ENCODE measurements around the gene SNX13.

SNX13 gene

DNA sequence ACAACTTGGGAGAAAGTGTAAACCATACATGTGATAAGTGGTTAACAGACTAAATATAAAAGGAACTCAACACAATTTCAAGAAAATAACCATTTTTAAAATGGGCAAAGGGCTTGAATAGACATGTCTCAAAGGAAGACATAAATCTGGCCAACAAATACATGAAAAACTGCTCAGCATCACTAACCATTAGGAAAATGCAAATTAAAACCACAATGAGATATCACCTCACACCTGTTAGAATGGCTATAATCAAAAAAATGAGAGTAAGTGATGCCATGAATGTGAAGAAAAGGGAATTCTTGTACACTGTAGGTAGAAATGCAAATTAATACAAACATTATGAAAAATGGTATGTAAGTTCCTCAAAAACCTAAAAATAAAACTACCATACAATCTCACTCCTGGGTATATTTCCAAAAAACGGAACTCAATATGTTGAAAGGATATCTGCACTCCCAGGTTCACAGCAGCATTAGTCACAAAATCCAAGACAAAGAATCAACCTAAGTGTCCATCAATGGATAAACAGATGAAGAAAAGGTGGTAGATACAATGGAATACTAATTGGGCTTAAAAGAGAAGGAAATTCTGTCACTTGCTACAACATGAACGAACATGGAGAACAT lies 5.6 kb downstream of the SNX13 start:
- Mint-ChIP-seq H3K27ac (no peak overlapping the region), H3K4me3 (peak overlapping the region; percentile 9), H3K27me3 (no peaks in the 10 kb centered on the region), H3K9me3 (no peaks in the 10 kb centered on the region), H3K36me3 (ENCODE audit: low read depth) (peaks cover 9% of the 10 kb centered on the region), H3K4me1 (ENCODE audit: low read depth) (peaks cover 88% of the 10 kb centered on the region)

- Mint-ChIP-seq H3K4me3 (peak overlapping the region; percentile 9), H3K27ac (peak overlapping the region; percentile 62), H3K27me3 (no peaks in the 10 kb centered on the region), H3K9me3 (no peaks in the 10 kb centered on the region), H3K4me1 (ENCODE audit: low read depth) (peaks cover 92% of the 10 kb centered on the region), H3K36me3 (ENCODE audit: low read depth) (peaks cover 9% of the 10 kb centered on the region)
Measured at GRCh38 chr7:17934094-17934493, 6.2 kb downstream of the SNX13 start.

DNA sequence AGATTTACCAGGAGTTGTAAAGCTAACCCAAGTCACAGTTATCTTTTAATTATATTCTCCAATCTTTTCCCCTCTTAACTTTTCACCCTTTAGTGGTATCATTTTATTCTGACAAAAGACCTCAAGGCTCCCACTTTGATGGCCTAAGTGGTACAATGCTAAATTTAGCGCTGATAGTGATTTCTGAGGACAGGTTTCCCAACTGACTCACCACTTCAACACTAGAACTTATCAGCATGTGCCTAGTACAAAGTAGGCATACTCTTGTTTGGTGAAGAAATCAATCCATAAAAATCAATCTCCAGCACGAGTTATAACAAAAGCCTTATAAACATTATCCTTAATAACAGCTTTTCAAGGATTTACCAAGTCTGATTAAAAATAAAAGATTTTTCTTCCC lies 7.5 kb downstream of the SNX13 start:
- Mint-ChIP-seq H3K27me3 (no peaks in the 10 kb centered on the region), H3K27ac (no peak overlapping the region), H3K9me3 (no peaks in the 10 kb centered on the region), H3K36me3 (ENCODE audit: low read depth) (peaks cover 9% of the 10 kb centered on the region), H3K4me1 (ENCODE audit: low read depth) (peaks cover 86% of the 10 kb centered on the region), H3K4me3 (no peak overlapping the region)

- no peaks in the 10 kb centered on the region for H3K9me3 Mint-ChIP-seq
- no peak overlapping the region for H3K27ac Mint-ChIP-seq
- peaks cover 5% of the 10 kb centered on the region for H3K36me3 Mint-ChIP-seq (ENCODE audit: low read depth)
- H3K4me3 Mint-ChIP-seq: no peak overlapping the region
- no peaks in the 10 kb centered on the region for H3K27me3 Mint-ChIP-seq
- H3K4me1 Mint-ChIP-seq (ENCODE audit: low read depth): peaks cover 85% of the 10 kb centered on the region
Measured at GRCh38 chr7:17931069-17931468, 9.2 kb downstream of the SNX13 start.

- Mint-ChIP-seq H3K4me3 (no peak overlapping the region), H3K36me3 (ENCODE audit: low read depth) (peaks cover 6% of the 10 kb centered on the region), H3K4me1 (ENCODE audit: low read depth) (peaks cover 85% of the 10 kb centered on the region), H3K9me3 (no peaks in the 10 kb centered on the region), H3K27me3 (no peaks in the 10 kb centered on the region), H3K27ac (peak overlapping the region; percentile 63)
Measured at GRCh38 chr7:17930546-17930945, 9.7 kb downstream of the SNX13 start.

DNA sequence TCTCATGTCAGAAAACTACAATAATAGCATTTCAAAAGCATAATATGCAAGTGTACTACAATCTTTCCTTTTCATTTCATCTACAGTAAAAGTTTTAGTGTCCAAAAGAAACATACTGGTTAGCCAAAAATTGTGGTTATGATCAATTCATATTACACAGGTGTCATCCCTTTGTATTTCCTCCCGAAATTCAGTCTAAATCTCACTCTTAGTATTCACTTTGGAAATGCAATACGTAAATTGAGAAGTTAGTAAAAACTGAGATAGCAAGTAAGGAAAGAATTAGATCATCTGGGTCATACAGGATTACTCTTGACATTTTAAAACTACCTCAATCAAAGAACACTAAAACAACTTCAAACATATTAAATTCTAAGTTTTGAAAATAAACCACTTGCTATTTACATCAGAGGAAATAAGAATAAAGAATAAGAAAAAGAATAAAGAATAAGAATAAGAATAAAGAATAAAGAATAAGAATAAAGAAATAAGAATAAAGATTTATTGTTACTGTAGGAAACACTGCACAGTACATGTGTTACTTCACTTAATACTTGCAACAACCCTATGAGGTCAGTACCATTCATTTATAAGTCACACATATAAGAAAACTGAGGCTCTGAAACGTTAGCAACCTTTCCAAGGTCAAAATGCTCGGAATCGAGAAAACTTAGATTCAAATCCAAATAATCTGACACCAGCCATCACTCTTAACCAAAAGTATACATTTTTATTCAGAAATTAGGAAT lies 10.5 kb downstream of the SNX13 start:
- H3K27ac Mint-ChIP-seq: peak overlapping the region; percentile 28
- peaks cover 86% of the 10 kb centered on the region for H3K4me1 Mint-ChIP-seq (ENCODE audit: low read depth)
- H3K9me3 Mint-ChIP-seq: no peaks in the 10 kb centered on the region
- H3K36me3 Mint-ChIP-seq (ENCODE audit: low read depth): peaks cover 6% of the 10 kb centered on the region
- H3K27me3 Mint-ChIP-seq: no peaks in the 10 kb centered on the region
- peak overlapping the region; percentile 40 for H3K4me3 Mint-ChIP-seq

- H3K9me3 Mint-ChIP-seq: no peaks in the 10 kb centered on the region
- no peak overlapping the region for H3K27ac Mint-ChIP-seq
- peaks cover 6% of the 10 kb centered on the region for H3K36me3 Mint-ChIP-seq (ENCODE audit: low read depth)
- H3K4me1 Mint-ChIP-seq (ENCODE audit: low read depth): peaks cover 80% of the 10 kb centered on the region
- H3K27me3 Mint-ChIP-seq: no peaks in the 10 kb centered on the region
- H3K4me3 Mint-ChIP-seq: no peak overlapping the region
Measured at GRCh38 chr7:17928055-17928454, 12.2 kb downstream of the SNX13 start.

DNA sequence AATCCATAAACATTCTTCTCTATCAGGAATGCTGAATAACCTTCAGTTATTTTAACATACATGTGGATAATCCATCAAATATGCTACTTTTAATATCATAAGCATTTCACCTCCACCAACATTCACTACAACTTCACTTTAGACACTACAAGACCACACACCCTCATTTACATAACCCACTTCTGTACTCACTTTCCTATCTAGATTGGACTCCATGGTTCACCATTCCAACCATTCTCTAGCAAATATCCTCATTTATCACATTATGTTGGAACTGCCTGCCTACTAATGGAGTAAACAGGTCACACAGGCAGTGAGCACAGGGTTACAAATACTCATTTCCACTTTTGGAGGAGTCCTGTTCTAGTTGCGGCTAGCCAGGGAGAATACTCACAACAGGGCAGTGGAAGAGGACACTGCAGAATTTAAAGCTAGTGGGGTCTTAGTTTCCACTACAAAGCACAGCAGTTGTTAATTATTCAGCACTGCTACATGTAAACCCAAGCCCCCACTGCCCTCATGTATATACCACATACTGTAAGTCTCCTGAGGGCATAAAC lies 18.4 kb downstream of the SNX13 start:
- peaks cover 4% of the 10 kb centered on the region for H3K9me3 Mint-ChIP-seq
- H3K4me1 Mint-ChIP-seq (ENCODE audit: low read depth): peaks cover 47% of the 10 kb centered on the region
- H3K27ac Mint-ChIP-seq: no peak overlapping the region
- H3K27me3 Mint-ChIP-seq: no peaks in the 10 kb centered on the region
- H3K4me3 Mint-ChIP-seq: no peak overlapping the region
- H3K36me3 Mint-ChIP-seq (ENCODE audit: low read depth): peaks cover 10% of the 10 kb centered on the region

DNA sequence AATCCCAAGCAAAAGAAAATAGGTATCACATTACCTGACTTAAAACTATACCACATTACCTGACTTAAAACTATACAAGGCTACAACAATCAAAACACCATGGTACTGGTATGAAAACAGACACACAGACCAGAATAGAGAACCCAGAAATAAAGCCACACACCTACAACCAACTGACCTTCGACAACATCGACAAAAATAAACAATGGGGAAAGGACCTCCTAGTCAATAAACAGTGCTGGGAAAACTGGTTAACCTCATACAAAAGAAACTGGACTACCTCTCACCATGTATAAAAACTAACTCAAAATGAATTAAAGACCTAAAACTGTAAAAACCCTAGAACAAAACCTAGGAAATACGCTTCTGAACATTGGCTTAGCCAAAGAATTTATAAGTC lies 22.5 kb downstream of the SNX13 start:
- peaks cover 4% of the 10 kb centered on the region for H3K36me3 Mint-ChIP-seq (ENCODE audit: low read depth)
- no peaks in the 10 kb centered on the region for H3K27me3 Mint-ChIP-seq
- H3K4me3 Mint-ChIP-seq: no peak overlapping the region
- peaks cover 34% of the 10 kb centered on the region for H3K4me1 Mint-ChIP-seq (ENCODE audit: low read depth)
- H3K27ac Mint-ChIP-seq: no peak overlapping the region
- peaks cover 4% of the 10 kb centered on the region for H3K9me3 Mint-ChIP-seq

DNA sequence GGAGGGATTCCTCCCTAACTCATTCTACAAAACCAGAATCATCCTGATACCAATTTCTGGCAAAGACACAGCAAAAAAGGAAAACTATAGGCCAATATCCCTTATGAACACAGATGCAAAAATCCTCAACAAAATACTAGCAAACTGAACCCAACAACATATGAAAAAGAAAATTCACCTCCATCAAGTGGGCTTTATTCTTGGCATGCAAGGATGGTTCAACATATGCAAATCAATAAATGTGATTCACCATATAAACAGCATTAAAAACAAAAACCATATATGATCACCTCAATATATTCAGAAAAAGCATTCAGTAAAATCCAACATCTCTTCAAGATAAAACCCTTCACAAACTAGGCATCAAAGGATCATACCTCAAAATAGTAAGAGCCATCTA lies 23.5 kb downstream of the SNX13 start:
- H3K27me3 Mint-ChIP-seq: no peaks in the 10 kb centered on the region
- H3K9me3 Mint-ChIP-seq: peaks cover 4% of the 10 kb centered on the region
- H3K36me3 Mint-ChIP-seq (ENCODE audit: low read depth): peaks cover 4% of the 10 kb centered on the region
- no peak overlapping the region for H3K4me3 Mint-ChIP-seq
- H3K27ac Mint-ChIP-seq: no peak overlapping the region
- peaks cover 31% of the 10 kb centered on the region for H3K4me1 Mint-ChIP-seq (ENCODE audit: low read depth)

GRCh38 chr7:17915796-17916195 lies 24.5 kb downstream of the SNX13 start:
- Mint-ChIP-seq H3K9me3 (peaks cover 4% of the 10 kb centered on the region), H3K27ac (no peak overlapping the region), H3K4me3 (no peak overlapping the region), H3K27me3 (no peaks in the 10 kb centered on the region), H3K36me3 (ENCODE audit: low read depth) (peaks cover 5% of the 10 kb centered on the region), H3K4me1 (ENCODE audit: low read depth) (peaks cover 21% of the 10 kb centered on the region)

- H3K36me3 Mint-ChIP-seq (ENCODE audit: low read depth): peaks cover 11% of the 10 kb centered on the region
- no peak overlapping the region for H3K27ac Mint-ChIP-seq
- peaks cover 10% of the 10 kb centered on the region for H3K9me3 Mint-ChIP-seq
- no peak overlapping the region for H3K4me3 Mint-ChIP-seq
- peaks cover 19% of the 10 kb centered on the region for H3K4me1 Mint-ChIP-seq (ENCODE audit: low read depth)
- no peaks in the 10 kb centered on the region for H3K27me3 Mint-ChIP-seq
Measured at GRCh38 chr7:17915168-17915567, 25.1 kb downstream of the SNX13 start.

DNA sequence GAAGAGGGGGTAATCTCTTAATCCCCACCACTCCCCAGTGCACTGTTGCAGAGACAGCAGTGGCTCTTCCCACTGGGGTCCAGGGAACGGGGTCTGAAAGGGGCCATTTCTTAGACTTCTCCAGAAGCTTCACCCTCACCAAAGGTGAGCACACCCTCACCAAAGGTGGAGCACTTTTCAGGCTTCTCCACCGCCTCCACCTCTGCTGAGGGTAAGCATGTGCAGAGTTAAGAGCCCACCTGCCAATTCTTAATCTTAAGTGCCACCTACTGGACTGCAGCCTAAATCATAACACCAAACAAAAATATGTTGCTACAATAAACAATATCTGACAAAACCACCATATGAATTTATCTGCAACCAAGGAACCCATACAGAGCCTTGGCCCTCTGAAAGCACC lies 27.0 kb downstream of the SNX13 start:
- Mint-ChIP-seq H3K9me3 (peaks cover 12% of the 10 kb centered on the region), H3K4me1 (ENCODE audit: low read depth) (peaks cover 25% of the 10 kb centered on the region), H3K4me3 (no peak overlapping the region), H3K36me3 (ENCODE audit: low read depth) (peaks cover 23% of the 10 kb centered on the region), H3K27me3 (no peaks in the 10 kb centered on the region), H3K27ac (no peak overlapping the region)

GRCh38 chr7:17912536-17913235 lies 27.6 kb downstream of the SNX13 start:
- peaks cover 27% of the 10 kb centered on the region for H3K36me3 Mint-ChIP-seq (ENCODE audit: low read depth)
- H3K4me1 Mint-ChIP-seq (ENCODE audit: low read depth): peaks cover 30% of the 10 kb centered on the region
- H3K27me3 Mint-ChIP-seq: no peaks in the 10 kb centered on the region
- H3K27ac Mint-ChIP-seq: no peak overlapping the region
- peaks cover 12% of the 10 kb centered on the region for H3K9me3 Mint-ChIP-seq
- H3K4me3 Mint-ChIP-seq: no peak overlapping the region

DNA sequence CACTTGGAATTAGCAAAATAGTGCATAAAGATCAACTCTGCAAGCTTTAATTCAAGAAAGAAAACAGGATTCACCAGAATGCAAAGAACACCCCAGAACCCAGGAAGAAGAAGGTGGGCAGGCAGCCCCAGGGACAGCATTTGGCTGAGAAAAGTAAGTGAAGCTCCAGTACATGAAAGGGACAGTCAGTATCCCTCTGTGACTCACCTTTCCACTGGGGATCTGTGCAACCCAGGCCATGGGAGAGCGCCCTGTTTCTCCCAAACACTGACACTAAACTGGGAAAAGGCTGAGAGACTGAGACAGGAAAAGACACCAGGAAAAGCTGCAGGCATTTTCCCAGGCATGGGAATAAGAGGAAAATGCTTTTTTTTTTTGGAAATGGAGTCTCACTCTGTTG lies 28.2 kb downstream of the SNX13 start:
- H3K9me3 Mint-ChIP-seq: peaks cover 12% of the 10 kb centered on the region
- peaks cover 28% of the 10 kb centered on the region for H3K36me3 Mint-ChIP-seq (ENCODE audit: low read depth)
- H3K4me1 Mint-ChIP-seq (ENCODE audit: low read depth): peaks cover 32% of the 10 kb centered on the region
- no peak overlapping the region for H3K4me3 Mint-ChIP-seq
- no peak overlapping the region for H3K27ac Mint-ChIP-seq
- H3K27me3 Mint-ChIP-seq: no peaks in the 10 kb centered on the region

Data from stimulated activated naive CD8-positive, alpha-beta T cell treated with anti-CD3 and anti-CD28 coated beads, Interleukin-15, Interleukin-2, amounts not matched to agents 100 ng/mL and 50 ng/mL, for 24 hours (primary cell).